ENCODE data around the gene SH3BGRL2.
A peak's percentile ranks its signal among the peaks of the same experiment; 100 is the strongest.
"Not testable (repeated sequence)": the region's sequence is repeated elsewhere in the genome, so short reads cannot be mapped to it uniquely, and the experiment has no call there.

Gene SH3BGRL2

DNA sequence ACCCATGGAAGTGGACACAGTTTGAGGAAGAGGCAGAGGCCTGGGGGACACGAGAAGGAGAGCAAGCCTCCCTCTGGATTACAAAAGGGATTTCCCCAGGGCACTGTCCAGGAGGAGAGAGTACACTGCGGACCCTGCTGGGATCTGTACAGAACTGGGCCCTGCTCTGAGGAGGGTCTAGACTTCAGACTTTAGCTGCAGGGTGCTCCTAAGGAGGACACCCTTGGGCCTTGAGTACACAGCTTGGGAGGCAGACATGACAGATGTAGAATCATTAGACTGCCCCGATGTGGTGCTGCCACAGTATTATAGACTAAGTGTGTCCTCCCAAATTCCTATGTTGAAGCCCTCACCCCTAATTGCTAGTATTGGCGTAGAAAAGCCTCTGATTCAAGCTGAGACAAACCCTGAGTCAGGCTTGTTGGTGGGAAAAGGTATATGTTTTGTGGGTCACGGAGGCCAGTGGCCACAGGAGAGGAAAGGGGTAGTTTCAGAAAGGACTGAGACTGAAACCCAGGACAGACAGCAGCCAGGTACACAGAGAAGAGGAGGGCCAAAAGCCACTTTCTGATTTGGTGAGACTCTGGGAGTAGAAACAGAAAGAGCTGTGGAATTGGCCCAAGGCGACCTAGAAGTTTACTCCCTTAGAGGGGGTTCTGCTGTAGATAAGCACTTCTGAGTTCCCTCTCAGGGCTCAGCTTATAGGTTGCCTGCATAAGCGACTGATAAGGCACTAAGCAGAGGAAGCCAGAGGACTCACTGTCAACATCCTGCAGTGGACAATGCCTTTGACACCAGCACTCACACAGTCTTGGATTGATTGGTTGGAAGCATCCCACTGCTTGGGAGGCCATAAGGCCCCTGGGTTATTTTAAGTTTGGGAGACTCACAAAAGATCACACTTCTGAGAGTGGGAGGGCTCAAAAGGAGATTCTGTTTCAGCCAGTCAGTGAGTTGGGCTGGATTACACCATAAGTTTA lies 16.5 kb upstream of the SH3BGRL2 start:
- no peak for DNase-seq

DNA sequence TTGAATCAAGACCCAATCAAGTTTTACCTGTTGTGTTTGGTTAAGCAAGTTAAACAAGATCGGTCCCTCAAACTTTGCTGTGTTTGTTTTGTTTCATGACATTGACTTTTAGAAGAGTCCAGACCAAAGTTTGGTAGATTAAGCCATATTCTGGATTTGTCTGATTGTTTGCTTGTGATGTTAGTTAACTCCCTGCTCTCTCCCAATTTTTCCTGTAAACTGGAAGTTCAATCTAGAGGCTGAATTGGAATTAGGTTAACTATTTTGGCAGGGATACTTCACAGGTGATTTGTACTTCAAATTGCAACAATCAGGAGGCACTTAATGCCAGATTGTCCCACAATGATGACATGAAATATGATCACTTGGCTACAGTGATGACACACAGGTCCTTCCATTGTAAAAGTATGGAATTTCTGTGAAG lies 13.6 kb upstream of the SH3BGRL2 start:
- DNase-seq, result no peak

DNA sequence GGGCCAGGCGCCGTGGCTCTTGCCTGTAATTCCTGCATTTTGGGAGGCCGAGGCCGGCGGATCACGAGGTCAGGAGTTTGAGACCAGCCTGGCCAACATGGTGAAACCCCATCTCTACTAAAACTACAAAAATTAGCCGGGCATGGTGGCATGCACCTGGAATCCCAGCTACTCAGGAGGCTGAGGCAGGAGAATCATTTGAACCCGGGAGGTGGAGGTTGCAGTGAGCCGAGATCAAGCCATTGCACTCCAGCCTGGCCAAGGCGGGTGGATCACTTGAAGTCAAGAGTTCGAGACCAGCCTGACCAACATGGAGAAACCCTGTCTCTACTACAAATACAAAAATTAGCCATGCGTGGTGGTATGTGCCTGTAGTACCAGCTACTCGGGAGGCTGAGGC lies 12.7 kb upstream of the SH3BGRL2 start:
- DNase-seq, result not testable (repeated sequence)

DNA sequence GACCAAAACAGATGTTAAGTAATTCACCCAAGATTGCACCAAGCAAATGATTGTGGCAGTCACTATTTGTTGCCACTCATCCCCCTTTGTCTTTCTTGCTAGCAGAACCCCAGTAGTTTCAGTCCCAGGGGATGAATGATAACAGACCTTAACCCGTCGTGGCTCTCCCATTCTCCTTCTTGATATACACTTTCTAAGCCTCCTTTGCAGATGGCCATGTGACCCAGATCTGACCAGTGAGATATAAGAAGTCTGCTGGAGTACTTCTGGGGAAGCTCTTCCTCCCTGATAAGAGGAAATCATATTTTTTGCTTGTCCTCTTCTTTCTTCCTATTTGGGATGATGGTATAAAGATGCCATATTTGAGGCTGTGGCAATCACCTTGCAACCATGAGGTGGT lies 9.6 kb upstream of the SH3BGRL2 start:
- no peak for DNase-seq

DNA sequence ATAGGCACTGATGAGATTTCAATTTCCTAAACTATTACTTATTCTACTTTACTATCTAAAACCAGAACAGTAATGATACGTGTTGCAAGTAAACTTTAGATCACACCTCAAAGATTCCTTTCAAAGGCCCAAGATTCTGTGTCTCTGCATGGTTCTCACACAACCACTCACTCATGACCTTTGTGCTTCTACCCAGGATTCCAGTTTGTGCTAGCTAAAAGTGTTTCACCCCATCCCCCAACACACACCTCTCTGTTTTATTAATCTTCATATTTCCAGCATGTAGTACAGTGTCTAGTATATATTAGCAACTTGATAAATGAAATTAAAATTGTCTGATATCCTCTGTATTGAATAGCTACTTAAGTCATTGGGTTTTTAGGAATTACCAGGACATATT lies 8.8 kb upstream of the SH3BGRL2 start:
- no peak for DNase-seq

DNA sequence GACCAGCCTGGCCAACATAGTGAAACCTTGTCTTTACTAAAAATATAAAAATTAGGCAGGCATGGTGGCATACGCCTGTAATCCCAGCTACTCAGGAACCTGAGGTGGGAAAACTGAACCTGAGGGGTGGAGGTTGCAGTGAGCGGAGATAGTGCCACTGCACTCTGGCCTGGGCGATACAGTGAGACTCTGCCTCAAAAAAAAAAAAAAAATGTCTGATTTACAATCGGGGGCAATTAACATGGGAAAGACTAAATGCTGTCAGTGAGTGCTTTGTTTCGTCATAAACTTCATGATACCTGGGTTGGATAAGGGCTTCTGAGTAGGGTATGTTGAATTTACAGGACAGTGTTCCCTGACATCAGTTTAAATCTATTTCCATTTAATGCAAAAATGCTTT lies 8.0 kb upstream of the SH3BGRL2 start:
- DNase-seq, result no peak

DNA sequence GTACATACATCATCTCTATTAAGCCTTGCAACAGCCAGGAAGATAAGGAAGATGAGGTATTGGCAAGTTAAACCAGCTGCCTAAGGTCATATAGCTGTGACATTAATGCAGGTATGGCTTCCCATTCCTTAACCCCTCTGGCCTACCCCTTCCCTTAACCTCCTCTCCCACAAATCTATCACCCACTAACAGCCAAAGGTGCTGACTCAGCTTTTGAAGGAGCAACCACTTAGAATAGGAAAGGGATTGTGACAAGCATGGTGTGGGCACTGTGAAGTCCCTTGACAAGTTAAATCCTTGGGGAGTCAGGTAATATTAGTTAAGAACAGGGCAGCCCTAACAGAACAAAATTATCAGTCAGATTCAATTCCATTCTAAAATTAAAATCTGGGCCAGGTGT lies 5.4 kb upstream of the SH3BGRL2 start:
- no peak for DNase-seq

DNA sequence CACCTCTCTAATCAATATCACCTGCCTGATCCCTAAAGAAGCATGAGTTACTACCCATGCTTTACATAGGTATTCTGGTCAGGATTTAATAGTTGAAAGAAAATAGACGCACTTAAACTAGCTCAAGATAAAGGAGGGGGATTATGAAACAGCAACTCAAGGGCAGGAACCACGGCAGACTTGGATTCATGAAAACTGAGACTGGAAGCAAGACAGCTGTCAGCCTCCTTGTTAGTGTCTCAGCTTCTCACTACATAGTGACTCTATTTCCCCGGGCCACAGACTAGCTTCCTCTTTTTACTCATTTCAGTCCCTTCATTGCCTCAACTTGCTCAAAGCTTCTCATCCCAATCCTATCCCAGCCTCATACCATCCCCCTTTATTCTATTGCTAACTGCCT lies 4.3 kb upstream of the SH3BGRL2 start:
- no peak for DNase-seq

DNA sequence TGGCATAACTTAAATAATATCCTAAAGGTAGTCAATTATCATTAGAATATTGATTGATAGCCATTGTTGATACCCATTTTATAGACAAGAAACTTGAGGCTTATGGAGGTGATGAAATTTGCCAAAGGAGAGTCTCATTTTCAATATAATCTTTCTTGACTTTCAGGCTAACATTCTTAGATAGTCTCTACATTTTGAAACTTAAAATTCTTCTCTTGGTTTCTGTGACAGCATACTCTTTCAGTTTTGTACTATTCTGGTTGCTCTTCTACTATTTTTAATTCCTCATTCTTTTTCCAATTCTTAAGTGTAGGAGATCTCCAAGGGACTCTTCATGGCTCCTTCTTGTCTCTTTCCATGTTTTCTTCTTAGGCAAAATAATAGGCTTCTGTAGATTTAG lies 3.7 kb upstream of the SH3BGRL2 start:
- no peak for DNase-seq

DNA sequence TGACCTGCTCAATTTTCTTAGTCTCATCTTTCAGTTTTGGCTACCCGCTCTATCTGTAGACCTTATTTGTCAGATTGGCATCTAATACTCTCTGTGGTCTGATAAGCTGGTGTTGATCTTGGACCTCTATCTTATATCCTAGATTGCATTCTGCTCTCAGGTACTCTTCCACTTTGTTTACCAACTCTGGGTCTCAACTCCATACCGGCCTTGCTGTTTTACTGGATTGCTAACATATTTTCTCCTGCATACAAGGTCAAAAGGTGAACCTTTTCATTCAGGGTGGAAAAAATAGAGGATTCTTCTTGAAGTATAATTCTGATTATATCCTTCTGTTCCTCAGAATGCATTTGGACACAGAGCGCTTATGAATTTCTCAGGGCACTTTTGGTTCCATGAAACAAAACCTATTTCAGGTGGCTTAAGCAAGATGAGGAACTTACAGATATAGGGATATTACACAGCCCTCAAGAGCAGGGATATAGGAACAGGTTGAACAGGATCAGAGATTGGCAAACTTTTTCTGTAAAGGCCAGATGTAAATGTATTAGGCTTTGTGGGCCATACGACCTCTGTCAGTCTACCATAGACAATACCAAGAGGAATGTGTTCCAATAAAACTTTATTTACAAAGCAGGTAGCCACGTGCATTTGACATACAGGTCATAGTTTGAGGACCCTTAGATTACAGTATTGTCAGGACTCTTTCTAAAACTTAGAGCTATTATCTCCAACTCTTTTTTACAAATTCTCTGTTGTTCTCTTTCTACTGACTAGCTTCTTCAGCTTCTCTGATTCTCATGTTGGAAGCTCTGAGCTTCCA lies 2.5 kb upstream of the SH3BGRL2 start:
- no peak for DNase-seq

DNA sequence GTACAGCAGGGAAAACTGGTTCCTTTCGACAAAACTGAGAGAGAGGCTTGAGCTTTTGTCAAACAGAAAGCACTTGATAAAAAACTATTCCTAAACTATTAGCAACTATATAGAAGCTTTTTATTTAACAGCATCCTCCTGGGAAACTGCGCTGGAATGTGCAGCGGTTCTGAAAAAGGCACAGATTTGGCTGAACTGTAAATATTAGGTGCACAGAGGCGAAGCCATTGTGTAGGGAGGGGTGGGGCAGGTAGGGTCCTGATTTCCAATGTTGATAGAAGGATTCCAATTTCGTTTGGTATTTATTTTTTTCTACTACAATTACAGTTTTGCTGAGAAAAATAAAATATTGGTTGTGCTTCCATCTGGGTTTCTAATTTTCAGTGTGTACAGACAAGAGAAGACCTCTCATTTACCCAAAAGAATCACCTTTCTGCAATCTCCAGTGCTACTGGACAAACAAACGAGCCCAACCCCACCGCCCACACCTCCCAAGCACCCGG lies 698 bp upstream of the SH3BGRL2 start:
- DNase-seq, result no peak

DNA sequence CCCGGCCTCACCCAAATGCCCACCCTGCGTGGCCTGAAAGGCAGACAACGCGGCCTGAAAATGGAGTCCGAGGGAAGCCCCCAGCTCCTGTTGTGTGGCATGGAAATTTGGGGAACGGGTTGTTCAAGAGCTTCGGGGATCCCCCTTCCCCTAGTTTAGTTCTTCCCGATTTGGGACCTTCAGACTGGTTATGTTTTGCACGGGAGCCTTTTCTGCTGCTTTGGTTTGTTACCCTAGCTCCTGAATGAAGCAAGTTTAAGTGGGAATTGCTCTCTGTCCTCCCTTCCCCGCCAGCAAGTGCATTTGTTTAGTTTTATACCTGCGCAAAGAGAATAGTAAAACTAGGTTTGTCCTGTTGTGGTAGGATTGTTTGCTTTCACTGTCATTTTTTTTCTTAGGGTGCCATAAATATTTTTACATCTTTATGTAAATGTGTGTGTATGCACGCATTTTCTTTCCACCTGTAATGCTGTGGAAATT lies 604 bp downstream of the SH3BGRL2 start:
- no peak for DNase-seq

DNA sequence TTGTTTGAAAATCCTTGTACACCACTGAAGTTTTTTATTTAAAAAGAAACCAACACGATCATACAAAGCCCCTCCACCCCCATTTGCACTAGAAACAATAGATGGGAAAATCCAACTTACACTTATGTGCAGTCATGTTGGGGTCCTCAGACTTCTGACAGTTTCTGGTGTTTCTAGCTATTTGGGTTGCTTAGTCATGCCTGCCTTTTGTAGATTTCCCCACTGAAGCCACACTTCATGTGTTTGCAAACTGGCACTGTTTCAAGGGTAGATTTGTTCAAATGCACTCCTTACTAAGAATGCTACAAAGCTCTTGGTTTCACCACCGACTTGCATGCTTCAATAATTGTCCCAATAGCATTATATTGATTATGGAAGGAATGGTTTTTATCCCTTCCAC lies 1.5 kb downstream of the SH3BGRL2 start:
- no peak for DNase-seq

DNA sequence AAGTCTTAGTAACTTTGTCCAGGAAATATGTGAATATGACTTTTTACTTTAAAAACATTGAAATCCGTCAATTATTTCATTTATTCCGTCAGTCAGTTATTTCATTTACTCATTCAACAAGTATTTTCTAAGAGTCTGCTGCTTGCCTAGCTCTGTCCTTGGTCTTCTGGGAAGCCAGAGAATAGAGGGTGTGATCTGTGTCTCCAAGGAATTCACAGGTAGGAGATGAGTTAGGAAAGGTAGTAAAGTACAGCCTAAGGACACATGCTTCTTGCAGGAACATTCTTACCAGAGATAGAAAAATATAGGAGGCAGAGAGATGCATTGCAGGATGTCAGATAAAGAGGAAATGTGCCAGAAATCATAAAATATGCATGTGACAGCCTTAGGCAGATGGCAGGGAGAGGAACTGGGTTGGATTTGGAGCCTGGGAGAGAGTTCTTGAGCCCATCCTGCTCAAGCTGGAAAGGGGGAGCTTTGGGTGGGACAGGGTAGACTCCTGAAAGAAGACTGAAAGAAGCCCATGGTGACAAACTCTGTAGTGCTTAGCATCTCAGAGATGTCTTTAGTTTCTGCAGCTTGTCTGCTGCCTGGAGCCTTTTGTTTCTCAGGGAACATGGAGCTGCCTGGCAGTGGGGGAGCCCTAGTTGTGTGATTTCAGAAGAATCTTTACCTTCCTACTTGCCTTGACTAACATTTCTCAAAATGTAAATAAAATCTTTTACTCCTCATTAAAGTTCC lies 3.5 kb downstream of the SH3BGRL2 start:
- no peak for DNase-seq

DNA sequence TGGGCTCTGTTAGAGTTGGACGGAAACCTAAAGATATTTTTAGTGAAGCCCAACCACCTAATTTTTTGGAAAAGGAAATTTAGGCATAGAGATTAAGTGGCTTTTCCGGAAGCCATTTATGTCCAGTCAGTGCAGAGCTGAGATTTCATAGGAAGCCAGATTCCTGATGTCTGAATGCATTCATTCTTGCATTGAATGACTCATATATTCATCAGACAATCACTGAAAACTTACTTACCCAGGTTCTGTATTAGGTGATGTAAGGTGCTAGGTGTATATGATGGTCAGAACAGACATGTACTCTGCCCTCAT lies 4.1 kb downstream of the SH3BGRL2 start:
- DNase-seq, result no peak

DNA sequence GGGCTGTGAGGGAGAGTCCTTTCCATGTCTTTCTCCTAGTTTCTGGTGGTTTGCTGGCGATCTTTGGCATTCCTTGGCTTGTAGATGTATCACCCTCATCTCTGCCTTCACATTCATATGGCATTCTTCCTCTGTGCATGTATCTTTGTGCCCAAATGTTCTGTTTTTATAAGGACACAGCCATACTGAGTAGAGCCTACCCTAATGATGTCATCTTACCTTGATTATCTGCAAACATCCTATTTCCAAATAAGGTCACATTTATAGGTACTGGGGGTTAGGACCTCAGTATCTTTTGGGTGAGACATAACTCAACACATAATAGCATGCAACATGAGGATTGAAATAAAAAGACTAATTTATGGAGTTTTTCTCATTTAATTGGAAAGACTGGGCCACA lies 5.5 kb downstream of the SH3BGRL2 start:
- DNase-seq, result no peak

DNA sequence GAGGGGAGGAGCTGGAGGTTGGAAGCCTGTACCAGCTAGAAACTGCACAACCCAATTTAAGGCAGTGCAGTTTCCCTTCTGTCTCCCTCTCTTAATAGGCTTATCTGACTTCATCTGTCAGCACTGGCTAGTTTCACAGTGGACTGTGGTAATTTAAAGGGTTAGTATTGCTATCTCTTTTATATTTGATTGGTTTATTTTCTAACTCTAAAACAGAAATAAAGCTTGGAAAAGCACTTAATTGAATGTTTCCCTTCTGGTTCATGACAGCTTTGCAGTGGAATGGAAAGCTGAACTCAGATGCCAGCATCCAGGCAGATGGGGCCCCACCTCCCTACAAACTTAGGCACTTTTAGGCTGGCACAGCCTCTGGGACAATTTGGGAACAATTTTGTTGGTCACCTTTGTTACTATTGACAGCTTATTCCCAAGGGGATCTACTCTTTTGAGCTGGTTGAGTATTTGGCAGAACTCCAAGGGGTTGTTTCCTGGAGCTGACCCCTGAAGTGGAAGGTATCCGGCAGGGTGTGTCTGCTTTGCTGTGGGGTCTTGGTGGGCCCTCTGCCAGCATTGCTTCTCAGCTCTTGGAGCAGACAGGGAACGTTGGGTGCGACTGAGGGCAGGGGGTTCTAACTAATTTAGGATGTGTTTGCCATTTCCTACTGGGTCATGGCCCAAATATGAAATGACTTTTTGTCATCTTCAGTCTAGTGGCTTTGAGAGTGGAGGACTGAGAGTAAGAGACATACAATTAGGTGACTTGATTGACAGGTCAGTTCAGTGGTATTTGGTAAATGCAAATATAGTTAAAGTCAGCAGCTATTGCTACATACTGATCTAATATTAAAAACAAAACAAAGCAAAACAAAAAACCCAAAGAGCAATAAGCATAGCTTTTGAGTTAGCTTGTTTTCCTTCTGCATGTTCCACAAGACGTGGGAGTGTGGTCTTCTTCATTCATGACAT lies 9.3 kb downstream of the SH3BGRL2 start:
- DNase-seq, result no peak

DNA sequence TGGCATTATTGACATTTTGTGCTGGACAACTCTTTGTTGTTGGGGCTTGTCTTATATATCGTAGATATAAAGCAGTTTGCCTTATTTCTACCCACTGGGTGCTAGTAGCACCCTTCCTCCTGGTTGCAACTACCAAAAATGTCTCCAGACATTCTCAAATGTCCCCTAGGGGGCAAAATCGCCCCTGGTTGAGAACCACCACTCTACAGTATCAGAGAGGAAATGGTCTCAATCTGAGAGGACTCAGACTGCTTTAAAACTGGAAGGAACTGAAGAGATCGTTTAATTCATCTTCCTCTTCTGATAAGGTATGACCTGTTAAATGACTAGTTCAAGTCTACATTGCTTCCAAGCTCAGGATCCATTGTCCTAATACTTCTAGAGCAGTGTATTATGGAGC lies 14.9 kb downstream of the SH3BGRL2 start:
- DNase-seq, result peak; percentile 24

DNA sequence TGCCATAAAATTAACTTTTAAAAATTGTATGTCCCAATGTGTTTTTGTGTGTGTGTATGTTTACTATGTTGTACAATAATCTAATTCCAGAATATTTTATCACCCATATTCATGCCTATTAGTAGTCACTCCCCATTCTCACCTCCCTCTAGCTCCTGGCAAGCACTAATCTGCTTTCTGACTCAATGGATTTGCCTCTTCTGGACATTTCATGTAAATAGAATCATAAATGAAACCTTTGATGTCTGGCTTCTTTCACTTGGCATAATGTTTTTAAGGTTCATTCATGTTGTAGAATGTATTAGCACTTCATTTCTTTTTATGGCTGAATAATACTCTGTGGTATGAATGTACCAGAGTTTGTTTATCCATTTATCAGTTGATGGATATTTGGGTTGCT lies 15.4 kb downstream of the SH3BGRL2 start:
- no peak for DNase-seq

DNA sequence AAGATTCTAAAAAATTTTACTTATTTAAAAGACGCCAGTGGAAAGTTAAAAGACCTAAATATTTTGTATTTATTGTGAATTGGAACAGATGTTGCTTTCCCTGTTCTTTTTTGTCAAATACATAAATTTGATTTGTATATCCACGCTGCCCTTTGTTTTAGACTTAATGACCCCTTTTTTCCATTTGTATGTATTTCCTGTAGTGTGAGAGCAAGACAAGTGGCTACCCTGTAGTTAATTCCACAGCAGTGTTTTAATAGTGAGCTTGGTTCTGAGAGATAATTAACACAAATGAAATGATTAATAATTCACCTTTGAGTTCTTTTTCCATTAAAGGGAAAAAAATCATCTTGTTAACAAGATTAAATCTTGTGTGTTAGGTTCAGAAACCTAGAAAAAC lies 16.6 kb downstream of the SH3BGRL2 start:
- no peak for DNase-seq

DNA sequence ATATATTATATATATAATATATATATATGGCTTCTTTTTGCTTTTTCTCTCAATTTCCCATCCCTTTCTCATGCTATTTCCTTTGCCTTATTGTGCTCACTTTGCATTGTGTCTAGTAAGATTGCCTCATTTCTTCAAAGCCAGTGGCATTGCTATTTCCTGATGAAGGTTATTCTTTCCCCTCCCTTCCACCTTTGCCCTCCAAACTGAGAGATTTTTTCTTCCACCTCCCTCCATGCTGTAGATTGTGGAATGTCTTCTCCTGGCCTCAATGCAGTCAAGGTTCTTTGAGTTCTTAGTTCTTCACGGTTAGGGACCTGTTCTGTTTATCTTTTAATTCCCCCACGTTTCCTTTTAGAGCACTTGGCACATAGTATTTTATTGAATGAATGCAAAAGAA lies 17.2 kb downstream of the SH3BGRL2 start:
- no peak for DNase-seq

DNA sequence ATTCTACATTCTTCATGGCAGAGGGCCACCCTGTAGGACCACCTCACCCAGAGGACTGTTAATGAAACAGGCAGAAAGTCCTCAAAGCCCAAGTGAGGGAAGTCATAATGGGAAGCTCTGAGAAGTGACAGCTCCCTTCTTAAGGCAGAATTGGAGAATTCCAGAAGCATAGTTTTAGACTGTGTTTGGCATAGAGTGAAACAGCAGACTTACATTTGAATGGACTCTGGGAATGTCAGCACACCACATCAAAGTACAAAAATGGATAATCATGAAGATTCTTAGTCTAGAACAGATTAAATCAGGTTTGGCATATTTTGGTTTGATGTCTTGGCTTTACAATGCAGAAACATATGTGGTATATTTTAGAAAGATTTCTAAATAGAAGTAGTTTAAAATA lies 17.9 kb downstream of the SH3BGRL2 start:
- DNase-seq, result no peak

Measured in CD4-positive, alpha-beta T cell treated with Interleukin-17A for 1 hour (primary cell).